IPS-18c (cell line): ENCODE measurements around the gene TCP11L2.
A peak's percentile ranks its signal among the peaks of the same experiment; 100 is the strongest.
"Not testable (repeated sequence)": the region's sequence is repeated elsewhere in the genome, so short reads cannot be mapped to it uniquely, and the experiment has no call there.

Experiments used
- H3K4me3 ChIP-seq: 2 replicates; pipeline ENCODE4 v1.7.0; 2013; ENCODE audit warnings: low read depth, mild to moderate bottlenecking, low read length, moderate library complexity; ENCODE audit not compliant: insufficient read depth
- H3K9me3 ChIP-seq: one replicate; pipeline ENCODE4 v1.6.1; 2013; ENCODE audit warnings: mild to moderate bottlenecking, low read length, moderate library complexity; ENCODE audit not compliant: control insufficient read depth, insufficient read depth

TCP11L2 gene

DNA sequence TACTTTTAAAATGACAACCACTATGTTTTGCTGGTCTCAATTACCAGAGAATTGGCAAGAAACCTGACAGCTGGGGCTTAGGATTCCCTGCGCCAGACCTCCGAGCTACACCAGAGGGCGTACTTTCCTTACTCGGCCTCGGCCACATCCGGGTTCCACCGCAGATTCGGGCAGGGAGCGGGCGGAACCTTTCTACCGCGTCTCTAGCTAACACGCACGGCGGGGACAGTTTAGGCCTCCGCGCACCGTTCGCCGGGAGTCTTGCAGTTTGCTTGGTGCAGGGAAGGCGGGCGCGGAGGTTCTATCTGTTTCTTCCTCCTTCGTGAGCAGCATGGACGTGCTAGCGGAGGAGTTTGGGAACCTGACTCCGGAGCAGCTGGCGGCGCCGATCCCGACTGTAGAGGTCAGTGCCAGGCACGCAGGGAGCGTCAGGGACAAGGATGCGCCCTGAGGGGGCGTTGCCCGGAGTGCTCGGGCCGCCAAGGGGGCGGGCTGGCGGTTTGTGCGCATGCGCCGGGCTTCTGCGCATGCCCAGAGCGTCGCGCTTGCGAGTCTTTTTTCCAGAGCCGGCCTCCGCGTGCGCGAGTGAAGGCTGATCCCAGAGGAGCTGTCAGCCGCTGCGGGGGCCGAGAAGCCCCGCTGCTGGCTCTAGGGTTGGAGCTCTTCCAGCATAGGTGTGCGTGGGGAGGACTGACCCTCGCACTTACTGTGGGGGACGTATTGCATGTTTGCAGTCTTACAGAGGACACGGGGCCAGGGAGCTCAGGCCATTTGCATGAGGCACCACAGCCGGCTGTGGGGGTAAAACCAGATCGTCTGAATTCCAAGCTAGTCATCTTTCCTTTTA is 55.2 kb downstream of the TCP11L2 start, which contains the start of gene POLR3B:
TSS of gene POLR3B (plus strand) at position 200 of the 847 bp plus-strand sequence. CDS start at position 332, 132 bp downstream.
- Histone ChIP-seq H3K9me3 (no peaks in the 10 kb centered on the region), H3K4me3 (peak within 1 kb of the TSS; percentile 90)

DNA sequence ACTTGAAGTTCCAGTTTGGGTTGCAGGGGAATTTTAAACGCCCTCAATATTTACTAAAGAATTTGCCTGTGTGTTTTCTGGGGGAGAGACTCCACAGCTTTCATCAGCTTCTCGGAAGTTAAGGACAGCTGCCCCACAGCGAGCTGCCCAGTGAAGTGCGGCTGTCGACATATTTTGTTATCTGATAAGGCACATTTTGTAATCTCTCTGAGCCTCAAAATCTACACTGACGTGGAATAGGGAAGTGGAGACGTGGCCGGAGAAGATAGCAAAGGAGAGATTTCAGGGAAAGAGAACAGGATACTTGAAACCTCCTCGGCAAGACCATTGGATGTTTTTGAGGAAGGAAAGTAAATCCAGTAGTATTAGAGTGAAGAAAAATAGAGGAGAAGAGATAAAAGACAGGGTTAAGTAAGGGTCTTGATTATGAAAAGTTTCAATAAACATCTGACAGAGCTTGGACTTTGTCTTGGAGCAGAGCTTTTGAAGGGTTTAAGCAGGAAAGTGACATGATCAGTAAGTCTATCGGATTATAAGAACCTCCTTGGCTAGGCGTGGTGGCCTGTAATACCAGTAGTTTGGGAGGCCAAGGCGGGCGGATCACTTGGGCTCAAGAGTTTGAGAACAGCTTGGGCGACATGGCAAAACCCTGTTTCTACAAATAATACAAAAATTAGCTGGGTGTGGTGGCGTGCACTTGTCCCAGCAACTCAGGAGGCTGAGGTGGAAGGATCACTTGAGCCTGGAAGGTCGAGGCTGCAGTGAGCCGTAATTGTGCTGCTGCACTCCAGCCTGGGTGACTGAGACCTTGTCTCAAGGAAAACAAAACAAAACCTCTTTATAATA is 56.1 kb downstream of the TCP11L2 start:
- peak overlapping the region; percentile 90 for H3K4me3 ChIP-seq
- no peaks in the 10 kb centered on the region for H3K9me3 ChIP-seq

DNA sequence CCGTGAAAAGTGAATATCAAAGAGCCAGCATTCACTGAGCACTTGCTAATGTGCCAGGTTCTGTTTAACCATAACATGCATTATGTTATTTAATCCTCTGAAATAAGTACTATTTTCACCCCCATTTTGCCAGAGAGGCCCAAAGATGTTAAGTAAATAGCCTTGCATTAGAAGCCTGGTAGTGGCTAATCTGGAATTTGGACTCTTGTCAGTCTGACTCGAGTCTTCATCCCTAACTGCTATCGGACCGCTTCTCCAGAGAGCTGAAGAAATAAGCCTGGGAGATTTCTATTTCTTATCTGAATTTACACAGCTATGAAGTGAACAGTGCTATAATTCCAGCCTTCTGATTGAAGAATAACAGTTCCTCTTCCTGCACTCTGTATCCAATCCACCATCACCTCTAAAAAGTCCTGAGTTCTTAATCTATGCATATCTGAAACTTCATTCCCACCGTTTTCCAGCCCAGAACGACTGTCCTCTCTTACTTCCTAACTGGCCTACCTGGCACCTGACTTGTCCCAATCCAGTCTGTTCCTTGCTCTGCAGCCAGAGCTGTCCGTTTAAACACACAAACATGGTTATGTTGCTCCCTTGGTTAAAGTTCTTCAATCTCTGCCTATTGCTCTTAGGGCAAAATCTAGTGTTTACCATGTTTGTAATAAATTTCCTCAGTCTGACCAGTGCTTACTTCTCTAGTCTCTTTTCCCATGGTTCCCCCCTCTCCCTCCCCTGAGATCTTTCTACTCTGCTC is 57.3 kb downstream of the TCP11L2 start:
- no peak overlapping the region for H3K4me3 ChIP-seq
- H3K9me3 ChIP-seq, result no peaks in the 10 kb centered on the region

DNA sequence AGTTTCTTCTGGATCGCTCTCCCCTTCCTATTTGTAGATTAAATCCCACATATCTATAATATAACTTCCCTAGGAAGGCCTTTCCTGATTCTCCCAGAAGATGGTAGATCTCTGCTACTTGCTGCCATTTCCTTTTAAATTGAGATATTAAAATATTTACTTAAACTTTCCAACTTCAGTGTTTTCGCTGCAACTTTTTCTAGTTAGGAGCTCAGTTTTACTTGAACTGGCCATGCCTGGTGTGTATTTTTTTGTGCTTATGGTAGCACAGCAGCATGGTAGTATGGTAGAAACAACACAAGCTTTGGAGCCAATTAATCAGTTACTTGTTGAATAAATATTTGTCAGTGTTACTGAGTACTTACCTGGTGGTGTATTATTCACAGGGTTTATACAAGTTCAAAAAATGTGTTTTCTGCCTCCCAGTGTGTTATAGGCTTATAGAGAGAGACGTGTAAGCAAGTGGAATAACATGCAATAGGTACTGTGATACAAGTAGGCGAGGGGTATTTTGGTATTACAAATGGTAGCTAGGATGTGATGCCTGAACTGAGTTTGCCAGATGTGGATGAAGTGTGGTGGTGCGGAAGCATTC is 58.0 kb downstream of the TCP11L2 start:
- H3K9me3 ChIP-seq, result no peaks in the 10 kb centered on the region
- H3K4me3 ChIP-seq, result no peak overlapping the region; the same call in 1 of the 2 replicates

DNA sequence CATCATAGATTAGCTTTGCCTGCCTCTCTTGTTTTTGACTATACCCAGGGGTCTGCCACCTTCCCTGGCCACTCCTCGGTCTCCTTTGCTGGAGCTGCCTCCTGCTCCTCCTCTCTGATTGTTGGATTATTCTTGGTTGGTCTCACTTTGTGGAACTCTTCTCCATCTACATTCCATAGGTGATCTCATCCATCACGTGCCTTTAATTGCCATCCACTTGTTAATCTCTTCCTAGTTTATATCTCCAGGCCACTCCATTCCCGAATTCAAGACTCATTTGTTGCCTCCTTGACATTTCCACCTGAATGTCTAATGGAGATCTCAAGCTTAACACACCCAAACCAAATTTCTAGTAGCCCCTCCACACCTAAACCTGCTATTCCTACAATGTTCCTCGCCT is 60.4 kb downstream of the TCP11L2 start:
- H3K9me3 ChIP-seq, result no peaks in the 10 kb centered on the region
- H3K4me3 ChIP-seq, result no peak overlapping the region

DNA sequence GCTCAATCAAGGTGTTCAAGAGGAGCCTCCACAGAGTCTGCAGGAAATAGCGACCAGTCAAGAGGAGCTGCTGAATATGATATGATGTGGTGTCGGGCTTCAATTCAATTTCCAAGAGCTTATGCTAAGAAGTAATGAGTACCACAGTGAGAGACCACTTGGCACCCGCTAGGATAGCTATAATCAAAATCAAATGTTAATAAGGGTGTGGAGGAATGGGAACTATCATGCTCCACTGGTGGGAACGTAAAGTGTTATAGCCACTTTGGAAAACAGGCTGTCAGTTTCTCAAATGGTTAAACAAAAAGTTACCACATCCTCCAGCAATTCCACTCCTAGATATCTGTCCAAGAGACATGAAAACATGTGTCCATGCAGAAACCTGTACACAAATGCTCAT is 61.7 kb downstream of the TCP11L2 start:
- no peaks in the 10 kb centered on the region for H3K9me3 ChIP-seq
- H3K4me3 ChIP-seq, result no peak overlapping the region

DNA sequence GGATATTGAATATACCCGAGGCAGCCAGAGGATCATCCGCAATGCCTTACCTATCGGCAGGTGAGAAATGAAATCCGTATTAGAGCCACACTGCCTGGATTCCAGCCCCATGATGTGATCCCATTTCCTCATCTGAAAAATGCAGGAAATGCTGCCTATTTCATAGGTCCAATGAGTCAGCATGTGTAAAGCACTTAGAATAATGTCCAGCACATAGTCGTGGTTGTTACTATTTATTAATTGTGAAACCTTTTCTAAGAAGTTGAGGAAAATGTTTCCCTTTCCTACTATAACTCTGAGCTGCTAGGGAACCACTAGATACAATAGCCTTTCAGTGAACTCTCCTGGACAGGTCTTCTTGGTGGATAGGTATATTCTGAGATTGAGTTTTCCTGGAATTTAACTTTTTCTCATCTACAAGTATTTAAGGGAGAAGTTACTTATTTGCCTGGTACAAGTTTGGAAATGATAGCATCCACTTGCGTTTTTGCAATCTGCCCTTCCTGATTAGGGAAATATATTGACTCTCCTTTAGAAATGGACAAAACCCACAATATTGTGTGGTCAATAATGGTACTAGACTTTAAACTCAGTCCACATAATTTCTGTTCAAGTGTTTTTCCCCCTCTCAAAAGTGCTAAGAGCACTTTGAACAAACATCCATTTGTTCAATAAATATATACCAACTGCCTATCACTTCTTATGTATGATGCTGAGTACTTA is 67.3 kb downstream of the TCP11L2 start:
- H3K4me3 ChIP-seq, result no peak overlapping the region
- H3K9me3 ChIP-seq, result no peaks in the 10 kb centered on the region

DNA sequence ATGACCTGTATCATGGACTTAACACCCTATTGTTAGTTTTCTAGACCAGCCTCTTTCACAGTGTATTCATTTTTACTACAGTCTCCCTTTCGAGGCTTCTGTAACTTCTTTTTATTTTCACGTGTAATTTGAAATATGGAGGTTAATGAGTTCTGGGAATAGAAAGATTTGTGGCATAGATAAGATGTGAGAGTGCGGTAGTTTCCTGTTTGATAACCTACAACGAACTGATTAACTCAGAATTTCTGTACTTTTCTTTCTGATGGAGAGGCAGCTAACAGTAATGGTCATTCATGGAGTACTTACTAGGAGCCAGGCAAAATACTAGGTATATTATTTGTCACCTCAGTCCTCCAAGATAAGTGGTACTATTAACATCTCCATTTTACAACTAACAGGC is 76.3 kb downstream of the TCP11L2 start:
- H3K4me3 ChIP-seq, result no peak overlapping the region
- no peaks in the 10 kb centered on the region for H3K9me3 ChIP-seq

DNA sequence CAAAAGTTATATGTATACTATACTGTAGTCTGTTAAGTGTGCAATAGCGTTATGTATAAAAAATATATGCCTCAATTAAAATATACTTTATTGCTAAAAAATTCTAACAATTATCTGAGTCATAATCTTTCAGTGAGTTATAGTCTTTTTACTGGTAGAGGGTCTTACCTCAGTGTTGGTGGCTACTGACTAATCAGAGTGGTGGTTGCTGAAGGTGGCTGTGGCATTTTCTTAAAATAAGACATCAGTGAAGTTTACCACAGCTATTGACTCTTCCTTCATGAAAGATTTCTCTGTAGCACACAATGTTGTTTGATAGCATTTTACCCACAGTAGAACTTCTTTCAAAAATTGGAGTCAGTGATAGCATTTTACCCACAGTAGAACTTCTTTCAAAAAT is 78.4 kb downstream of the TCP11L2 start:
- H3K4me3 ChIP-seq, result no peak overlapping the region
- no peaks in the 10 kb centered on the region for H3K9me3 ChIP-seq

DNA sequence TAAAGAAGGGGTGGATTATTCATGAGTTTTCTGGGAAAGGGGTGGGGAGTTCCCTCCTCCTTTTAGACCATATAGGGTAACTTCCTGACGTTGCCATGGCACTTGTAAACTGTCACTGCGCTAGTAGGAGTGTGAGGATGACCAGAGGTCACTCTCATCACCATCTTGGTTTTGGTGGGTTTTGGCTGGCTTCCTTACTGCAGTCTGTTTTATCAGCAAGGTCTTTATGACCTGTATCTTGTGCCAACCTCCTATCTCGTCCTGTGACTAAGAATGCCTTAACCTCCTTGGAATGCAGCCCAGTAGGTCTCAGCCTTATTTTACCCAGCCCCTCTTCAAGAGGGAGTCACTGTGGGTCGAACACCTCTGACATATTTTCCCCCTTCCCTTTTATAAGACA is 79.3 kb downstream of the TCP11L2 start:
- H3K9me3 ChIP-seq, H3K4me3 ChIP-seq: not testable (repeated sequence)

DNA sequence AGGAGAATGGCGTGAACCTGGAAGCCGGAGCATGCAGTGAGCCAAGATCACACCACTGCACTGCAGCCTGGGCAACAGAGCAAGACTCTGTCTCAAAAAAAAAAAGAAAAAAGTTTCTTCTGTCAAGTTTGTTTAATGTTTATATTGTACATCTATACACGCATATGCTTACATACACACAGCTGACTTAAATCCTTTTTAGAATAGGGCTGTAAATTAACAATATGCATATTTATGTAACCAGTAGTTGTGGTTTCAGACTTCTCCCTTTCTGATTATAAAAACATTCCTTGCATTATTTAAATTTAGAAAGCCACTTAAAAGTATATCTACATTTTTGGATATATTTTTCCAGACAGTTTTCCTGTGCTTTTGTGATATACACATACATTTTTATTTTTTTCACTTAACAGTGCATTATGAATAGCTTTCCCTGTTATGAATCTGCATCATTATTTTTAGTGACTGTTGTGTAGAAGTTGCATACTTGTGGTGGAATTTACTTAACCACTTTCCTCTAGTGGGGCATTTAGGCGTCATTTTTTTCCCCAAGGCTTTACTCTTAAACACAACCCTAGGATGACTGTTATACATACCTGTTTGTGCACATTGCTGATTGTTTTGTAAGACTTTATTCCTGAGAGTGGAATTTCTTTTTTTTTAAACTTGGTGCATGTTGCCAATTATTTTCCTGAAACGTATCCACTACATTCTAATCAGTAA is 84.4 kb downstream of the TCP11L2 start:
- Histone ChIP-seq H3K9me3 (no peaks in the 10 kb centered on the region), H3K4me3 (no peak overlapping the region)

DNA sequence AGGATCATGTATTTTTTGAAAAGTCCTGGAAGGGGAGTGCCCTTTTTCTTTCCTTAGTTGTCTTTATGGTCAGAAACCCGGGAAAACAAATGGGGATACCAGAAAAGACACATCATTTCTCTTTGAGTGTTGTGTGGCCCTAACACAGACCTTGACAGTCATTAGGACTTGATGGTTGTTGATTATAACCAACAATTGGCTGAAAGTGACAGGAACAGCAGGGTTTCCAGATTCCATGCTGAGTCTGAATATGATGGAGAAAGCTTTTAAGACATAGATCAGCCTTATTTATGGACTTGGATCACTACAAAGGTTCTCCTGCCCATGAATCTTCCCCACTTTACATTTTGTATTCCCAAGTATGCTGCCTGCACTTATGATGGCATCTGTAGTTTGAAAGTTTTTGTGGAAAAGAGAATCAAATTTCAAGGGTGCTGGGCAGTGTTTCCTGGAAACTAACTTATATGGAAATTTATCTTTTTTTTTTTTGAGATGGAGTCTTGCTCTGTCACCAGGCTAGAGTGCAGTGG is 85.4 kb downstream of the TCP11L2 start:
- H3K4me3 ChIP-seq, result no peak overlapping the region
- no peaks in the 10 kb centered on the region for H3K9me3 ChIP-seq

DNA sequence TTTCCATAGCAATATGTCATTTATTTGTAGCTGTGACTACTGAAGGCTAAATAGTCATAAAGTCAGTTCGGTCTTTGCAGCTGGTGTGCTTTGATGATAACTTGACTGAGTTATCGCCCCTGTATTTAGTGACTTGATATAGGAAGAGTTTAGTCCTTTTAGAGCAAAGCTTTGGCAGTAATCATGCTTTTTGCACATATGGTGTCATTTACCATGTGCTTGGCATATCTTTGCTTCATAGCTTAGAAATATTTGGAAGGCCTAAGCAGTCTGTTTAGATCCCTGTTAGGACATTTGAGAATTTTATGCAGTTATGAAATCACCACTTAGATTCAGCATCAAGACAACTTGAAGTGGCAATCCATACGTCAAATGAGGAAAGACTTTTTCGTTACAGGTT is 86.6 kb downstream of the TCP11L2 start:
- no peaks in the 10 kb centered on the region for H3K9me3 ChIP-seq

DNA sequence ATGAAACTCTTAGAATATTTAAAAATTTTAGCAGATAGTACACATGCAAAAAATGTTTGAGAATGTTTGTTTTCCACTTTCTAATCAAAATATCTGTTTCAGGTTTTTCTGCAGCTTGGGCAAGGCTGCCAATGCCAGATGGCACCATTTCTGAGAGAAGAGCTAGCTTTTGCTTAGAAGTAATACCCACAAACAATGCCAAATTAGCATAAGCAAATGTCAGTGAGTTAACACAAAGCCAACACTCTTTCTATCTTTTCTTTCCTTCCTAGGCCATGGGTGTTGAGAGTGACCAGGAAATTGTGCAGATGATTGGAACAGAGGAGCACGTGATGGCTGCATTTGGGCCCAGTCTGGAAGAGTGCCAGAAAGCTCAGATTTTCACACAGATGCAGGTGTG is 90.2 kb downstream of the TCP11L2 start:
- no peak overlapping the region for H3K4me3 ChIP-seq
- H3K9me3 ChIP-seq, result no peaks in the 10 kb centered on the region

More for the DNA sequence above, 86.6 kb downstream of the TCP11L2 start:
- H3K4me3 ChIP-seq, result no peak overlapping the region
